ENCODE measurements around the gene DUSP8.

Gene DUSP8

DNA sequence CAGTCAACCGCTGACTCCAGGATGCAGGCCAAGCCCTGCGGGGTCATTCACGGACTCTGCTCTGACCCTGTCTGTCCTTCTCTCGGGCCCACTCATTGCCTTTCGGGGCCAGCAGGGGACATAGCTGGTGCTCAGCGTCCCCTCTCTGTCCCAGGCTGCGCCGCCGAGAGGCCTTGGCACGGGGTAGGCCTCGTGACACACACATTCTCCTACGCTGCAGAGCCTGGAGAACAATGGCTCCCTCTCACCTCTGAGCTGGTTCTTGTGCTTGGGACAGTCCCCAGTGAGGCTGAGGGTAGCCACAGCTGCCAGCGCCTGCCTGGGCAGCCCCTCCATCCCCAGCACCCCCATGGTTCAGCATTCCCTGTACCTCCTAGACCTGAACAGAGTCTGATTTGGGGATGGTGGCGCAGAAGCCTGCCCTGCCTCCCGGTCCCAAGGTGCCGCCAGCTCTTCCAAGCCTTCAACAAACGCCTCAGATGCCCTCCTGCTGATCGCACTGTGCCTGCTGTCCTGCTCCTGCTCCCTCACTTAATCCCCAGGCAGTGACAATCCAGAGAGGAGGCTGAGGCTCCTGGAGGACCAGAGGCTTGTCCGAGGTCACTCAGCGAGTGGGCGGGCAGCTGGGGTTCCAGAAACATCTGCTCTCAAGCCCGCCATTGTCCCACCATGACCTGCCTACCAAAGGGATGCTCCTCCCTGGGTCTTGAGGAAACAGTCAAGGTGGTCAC, 30.4 kb downstream of the DUSP8 start:
- TF ChIP-seq, protein P1, sequence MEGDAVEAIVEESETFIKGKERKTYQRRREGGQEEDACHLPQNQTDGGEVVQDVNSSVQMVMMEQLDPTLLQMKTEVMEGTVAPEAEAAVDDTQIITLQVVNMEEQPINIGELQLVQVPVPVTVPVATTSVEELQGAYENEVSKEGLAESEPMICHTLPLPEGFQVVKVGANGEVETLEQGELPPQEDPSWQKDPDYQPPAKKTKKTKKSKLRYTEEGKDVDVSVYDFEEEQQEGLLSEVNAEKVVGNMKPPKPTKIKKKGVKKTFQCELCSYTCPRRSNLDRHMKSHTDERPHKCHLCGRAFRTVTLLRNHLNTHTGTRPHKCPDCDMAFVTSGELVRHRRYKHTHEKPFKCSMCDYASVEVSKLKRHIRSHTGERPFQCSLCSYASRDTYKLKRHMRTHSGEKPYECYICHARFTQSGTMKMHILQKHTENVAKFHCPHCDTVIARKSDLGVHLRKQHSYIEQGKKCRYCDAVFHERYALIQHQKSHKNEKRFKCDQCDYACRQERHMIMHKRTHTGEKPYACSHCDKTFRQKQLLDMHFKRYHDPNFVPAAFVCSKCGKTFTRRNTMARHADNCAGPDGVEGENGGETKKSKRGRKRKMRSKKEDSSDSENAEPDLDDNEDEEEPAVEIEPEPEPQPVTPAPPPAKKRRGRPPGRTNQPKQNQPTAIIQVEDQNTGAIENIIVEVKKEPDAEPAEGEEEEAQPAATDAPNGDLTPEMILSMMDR (IDR thresholded peaks at IDR 0.05; ENCODE audit: control insufficient read depth, extremely low read depth, insufficient read depth) = no peak
- H3K4me3 ChIP-seq (ENCODE audit: low read depth, low read length) = no peak overlapping the region
- DNase-seq (ENCODE audit: low read depth) = no peak

DNA sequence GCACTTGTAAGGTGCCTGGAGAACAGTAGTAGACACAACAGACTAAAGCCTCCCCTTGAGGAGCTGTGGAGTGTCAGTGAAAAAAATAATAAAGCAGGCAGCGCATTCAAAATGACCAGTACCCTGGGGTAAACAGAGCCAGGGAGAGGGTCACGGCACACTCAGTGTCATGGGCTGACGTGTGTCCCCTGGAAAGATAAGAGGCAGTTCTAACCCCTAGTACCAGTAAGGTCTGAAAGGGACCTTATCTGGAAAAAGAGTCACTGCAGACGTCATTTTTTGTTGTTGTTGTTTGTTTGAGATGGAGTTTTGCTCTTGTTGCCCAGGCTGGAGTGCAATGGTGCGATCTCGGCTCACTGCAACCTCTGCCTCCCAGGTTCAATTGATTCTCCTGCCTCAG, 32.0 kb downstream of the DUSP8 start:
- DNase-seq (ENCODE audit: low read depth) = no peak
- TF ChIP-seq, protein P1 (IDR thresholded peaks at IDR 0.05; ENCODE audit: control insufficient read depth, extremely low read depth, insufficient read depth) = no peak
- no peak overlapping the region for H3K4me3 ChIP-seq (ENCODE audit: low read depth, low read length)

DNA sequence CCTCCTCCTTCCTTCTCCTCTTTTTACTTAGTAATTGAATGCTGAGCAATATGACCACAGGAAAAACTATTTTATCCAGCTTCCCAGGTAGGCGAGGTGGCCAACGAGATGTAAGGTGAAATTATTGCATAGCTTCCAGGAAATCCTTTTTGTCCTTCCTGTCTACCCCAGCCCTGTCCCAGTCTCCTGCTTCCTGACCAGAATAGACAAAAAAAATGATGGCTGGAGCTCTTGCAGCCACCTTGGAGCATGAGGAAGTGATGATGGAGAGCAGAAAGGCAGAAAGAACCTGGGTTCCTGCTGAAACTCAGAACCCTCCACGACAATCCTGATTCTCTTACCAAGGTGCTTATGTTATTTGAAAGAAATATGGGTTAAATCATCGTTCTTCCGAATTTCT, 33.9 kb downstream of the DUSP8 start:
- DNase-seq (ENCODE audit: low read depth) = no peak
- no peak overlapping the region for H3K4me3 ChIP-seq (ENCODE audit: low read depth, low read length)
- TF ChIP-seq, protein P1 (IDR thresholded peaks at IDR 0.05; ENCODE audit: control insufficient read depth, extremely low read depth, insufficient read depth) = no peak

DNA sequence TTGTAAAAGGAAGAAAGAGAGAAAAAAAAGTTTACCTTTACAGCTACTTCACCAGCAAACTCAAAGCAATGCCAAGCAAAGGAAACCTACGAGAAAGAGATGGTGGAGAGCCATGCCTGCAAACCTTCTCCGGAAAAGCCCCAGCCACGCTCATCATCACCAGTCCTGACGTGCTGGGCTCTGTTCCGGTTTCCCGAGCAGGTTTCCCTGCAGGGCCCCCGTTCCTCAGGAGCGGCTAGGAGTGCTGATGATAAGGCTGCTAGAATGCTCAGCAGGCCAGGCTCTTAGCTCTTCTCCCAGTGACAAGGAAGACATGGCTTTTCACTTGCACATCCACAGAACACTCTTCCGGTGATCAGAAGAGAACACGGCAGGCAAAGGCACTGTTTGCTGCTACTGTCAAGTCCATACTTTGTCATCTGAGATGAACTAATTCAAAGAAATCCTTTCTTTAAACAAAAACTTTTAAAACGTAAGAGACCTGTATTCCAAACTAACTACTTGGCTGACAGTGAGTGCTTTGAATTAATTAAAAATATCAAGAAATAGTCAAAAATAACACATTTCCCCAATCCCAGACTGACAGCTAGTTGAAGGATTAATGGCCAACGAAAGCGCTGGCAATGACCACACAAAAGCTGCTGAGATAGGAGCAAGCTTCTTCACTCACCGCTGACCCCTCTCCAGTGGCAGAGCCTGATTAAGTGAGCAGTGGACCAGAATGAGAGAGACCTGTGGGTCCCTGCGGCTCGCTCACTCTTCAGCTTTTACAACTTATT, 35.8 kb downstream of the DUSP8 start:
- TF ChIP-seq, protein P1 (IDR thresholded peaks at IDR 0.05; ENCODE audit: control insufficient read depth, extremely low read depth, insufficient read depth) = no peak

DNA sequence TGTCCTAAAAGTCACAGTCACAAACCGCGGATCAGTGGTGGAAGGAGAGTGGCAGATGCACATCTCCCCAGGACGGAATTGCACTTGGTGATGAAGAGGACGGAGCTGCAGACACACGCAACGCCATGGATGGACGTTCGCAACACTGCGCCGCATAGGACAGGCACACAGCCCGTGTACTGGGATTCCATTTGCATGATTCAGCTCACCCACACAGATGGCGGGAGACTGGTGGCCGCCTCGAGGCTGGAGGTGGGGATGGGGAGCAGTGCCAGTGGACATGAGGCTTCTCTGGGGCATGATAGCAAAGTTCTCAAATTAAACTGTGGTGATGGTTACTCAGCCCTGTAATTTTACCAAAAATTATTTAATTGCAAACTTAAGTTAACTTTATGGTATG, 37.4 kb downstream of the DUSP8 start:
- no peak for DNase-seq (ENCODE audit: low read depth)
- TF ChIP-seq, protein P1 (IDR thresholded peaks at IDR 0.05; ENCODE audit: control insufficient read depth, extremely low read depth, insufficient read depth) = no peak
- no peak overlapping the region for H3K4me3 ChIP-seq (ENCODE audit: low read depth, low read length)

More for the DNA sequence above, 35.8 kb downstream of the DUSP8 start:
- H3K4me3 ChIP-seq (ENCODE audit: low read depth, low read length) = no peak overlapping the region
- no peak for DNase-seq (ENCODE audit: low read depth)

DNA sequence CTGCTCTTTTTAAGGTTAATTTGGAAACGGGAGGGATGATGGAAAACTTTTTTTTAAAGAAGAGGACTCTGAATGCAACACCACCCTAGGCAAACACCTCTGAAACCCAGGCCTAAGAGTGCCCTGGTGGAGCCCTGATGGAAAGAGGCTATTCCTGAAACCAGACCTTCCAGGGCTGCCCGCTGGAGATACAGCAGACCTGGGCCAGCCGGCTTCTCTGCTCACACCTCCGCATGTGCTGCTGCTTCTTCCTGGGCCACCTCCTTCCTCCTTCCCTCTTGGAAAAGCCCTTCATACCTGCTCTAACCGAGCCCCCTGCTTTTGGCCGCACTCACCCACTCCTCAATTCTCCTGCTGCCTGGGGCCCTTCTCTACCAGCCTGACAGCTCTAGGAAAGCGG, 37.9 kb downstream of the DUSP8 start:
- no peak for DNase-seq (ENCODE audit: low read depth)
- no peak overlapping the region for H3K4me3 ChIP-seq (ENCODE audit: low read depth, low read length)
- TF ChIP-seq, protein P1 (IDR thresholded peaks at IDR 0.05; ENCODE audit: control insufficient read depth, extremely low read depth, insufficient read depth) = no peak

Measured in LNCaP clone FGC (cell line).